HK-2 (cell line): Measurements from ENCODE around the gene SLC6A20.
"Not testable (repeated sequence)": the region's sequence is repeated elsewhere in the genome, so short reads cannot be mapped to it uniquely, and the experiment has no call there.

ENCODE experiments used
- DNase-seq: peaks from one replicate; pipeline ENCODE4 v3.0.0-alpha.2; 2018; ENCODE audit not compliant: unreplicated experiment

Gene SLC6A20

GRCh38 chr3:45758871-45759270, 37.5 kb downstream of the SLC6A20 start:
- DNase-seq: no peak

- DNase-seq: not testable (repeated sequence)
These were observed 39.2 kb downstream of the SLC6A20 start for GRCh38 chr3:45757141-45757540.

- no peak for DNase-seq
These were observed 40.3 kb downstream of the SLC6A20 start for GRCh38 chr3:45756055-45756454.

- no peak for DNase-seq
These were observed 41.9 kb downstream of the SLC6A20 start for GRCh38 chr3:45754461-45754860.

- no peak for DNase-seq
These were observed 43.2 kb downstream of the SLC6A20 start for GRCh38 chr3:45753095-45753494.

GRCh38 chr3:45751537-45752242, 44.6 kb downstream of the SLC6A20 start:
- no peak for DNase-seq

GRCh38 chr3:45749880-45750279, 46.5 kb downstream of the SLC6A20 start:
- no peak for DNase-seq

- DNase-seq: not testable (repeated sequence)
These were observed 47.2 kb downstream of the SLC6A20 start for GRCh38 chr3:45749036-45749600.

GRCh38 chr3:45748068-45748467, 48.3 kb downstream of the SLC6A20 start:
- no peak for DNase-seq

- no peak for DNase-seq
These were observed 49.3 kb downstream of the SLC6A20 start for GRCh38 chr3:45746777-45747622.

GRCh38 chr3:45746165-45746776, 50.1 kb downstream of the SLC6A20 start:
- no peak for DNase-seq

- DNase-seq: no peak
These were observed 53.8 kb downstream of the SLC6A20 start for GRCh38 chr3:45742461-45743089.

- DNase-seq: no peak
These were observed 54.4 kb downstream of the SLC6A20 start for GRCh38 chr3:45741742-45742460.

GRCh38 chr3:45741247-45741646, 55.1 kb downstream of the SLC6A20 start:
- no peak for DNase-seq

GRCh38 chr3:45739991-45740390, 56.3 kb downstream of the SLC6A20 start:
- DNase-seq: no peak

- no peak for DNase-seq
These were observed 59.1 kb downstream of the SLC6A20 start for GRCh38 chr3:45737234-45737633.

GRCh38 chr3:45736707-45737106, 59.6 kb downstream of the SLC6A20 start:
- no peak for DNase-seq

GRCh38 chr3:45730409-45731154, 65.8 kb downstream of the SLC6A20 start:
- DNase-seq: no peak

GRCh38 chr3:45729614-45730013, 66.7 kb downstream of the SLC6A20 start:
- DNase-seq: no peak

GRCh38 chr3:45724911-45725310, 71.4 kb downstream of the SLC6A20 start:
- DNase-seq: no peak
